ENCODE data around the gene HCN3.

- TF ChIP-seq EP300 (IDR thresholded peaks at IDR 0.05; ENCODE audit: borderline replicate concordance) (no peak), REST (IDR thresholded peaks at IDR 0.05; ENCODE audit: low read depth) (no peak), TCF12 (IDR thresholded peaks at IDR 0.05; ENCODE audit: low read depth) (no peak), NFIC (IDR thresholded peaks at IDR 0.05) (no peak), CREB1 (IDR thresholded peaks at IDR 0.05; ENCODE audit: low read depth) (no peak), TAF1 (IDR thresholded peaks at IDR 0.05; ENCODE audit: low read depth) (no peak), TEAD4 (IDR thresholded peaks at IDR 0.05) (no peak)
- TF ChIP-seq, protein P1, sequence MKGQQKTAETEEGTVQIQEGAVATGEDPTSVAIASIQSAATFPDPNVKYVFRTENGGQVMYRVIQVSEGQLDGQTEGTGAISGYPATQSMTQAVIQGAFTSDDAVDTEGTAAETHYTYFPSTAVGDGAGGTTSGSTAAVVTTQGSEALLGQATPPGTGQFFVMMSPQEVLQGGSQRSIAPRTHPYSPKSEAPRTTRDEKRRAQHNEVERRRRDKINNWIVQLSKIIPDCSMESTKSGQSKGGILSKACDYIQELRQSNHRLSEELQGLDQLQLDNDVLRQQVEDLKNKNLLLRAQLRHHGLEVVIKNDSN (IDR thresholded peaks at IDR 0.05) = no peak
- TF ChIP-seq, protein P2, sequence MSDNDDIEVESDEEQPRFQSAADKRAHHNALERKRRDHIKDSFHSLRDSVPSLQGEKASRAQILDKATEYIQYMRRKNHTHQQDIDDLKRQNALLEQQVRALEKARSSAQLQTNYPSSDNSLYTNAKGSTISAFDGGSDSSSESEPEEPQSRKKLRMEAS (IDR thresholded peaks at IDR 0.05) = no peak
These were observed 9.9 kb upstream of the HCN3 start for GRCh38 chr1:155267373-155267772.

Measured in Ishikawa (cell line).